ENCODE measurements around the gene PHTF2.

GRCh38 chr7:77904252-77904651, 105.7 kb downstream of the PHTF2 start:
- no peak for TF ChIP-seq POLR2AphosphoS5 (IDR thresholded peaks at IDR 0.05; ENCODE audit: insufficient read depth, low read depth, low read length)
- no peak for TF ChIP-seq CTCF (IDR thresholded peaks at IDR 0.05; ENCODE audit: extremely low read depth in 1 of 2, insufficient read depth in 1 of 2, low read depth in 1 of 2, low read length in 2 of 2)
- no peak for TF ChIP-seq MYC (IDR thresholded peaks at IDR 0.05; ENCODE audit: low read depth, low read length)
- no peak for TF ChIP-seq POLR2A (IDR thresholded peaks at IDR 0.05; ENCODE audit: low read depth, low read length)
- no peak for TF ChIP-seq FOS (IDR thresholded peaks at IDR 0.05; ENCODE audit: borderline replicate concordance, insufficient read depth, low read length)
- no peak for TF ChIP-seq EZH2 (IDR thresholded peaks at IDR 0.05; ENCODE audit: borderline replicate concordance, low read depth, low read length, severe bottlenecking)
- TF ChIP-seq MAX (IDR thresholded peaks at IDR 0.05; ENCODE audit: insufficient read depth, insufficient read length) = no peak
